Body of pancreas (tissue), 4 donors: ENCODE data around the gene COL24A1.
"Not testable (repeated sequence)": the region's sequence is repeated elsewhere in the genome, so short reads cannot be mapped to it uniquely, and the experiment has no call there.

Experiments
- CTCF ChIP-seq, 7 experiments: fragments of 450-650 bp in 4 of 7; fragments of 200-600 bp in 3 of 7; sonication (generic) in 3 of 7; IDR thresholded peaks; one replicate each; pipeline ENCODE4 v1.5.1; 2016 to 2019; ENCODE audit warnings: antibody characterized with exemption in 7 of 7
- POLR2A ChIP-seq, 3 donors: fragments of 450-650 bp; IDR thresholded peaks; one replicate each; pipeline ENCODE4 v1.6.1; 2016; ENCODE audit warnings: antibody characterized with exemption in 3 of 3, mild to moderate bottlenecking in 2 of 3

- TF ChIP-seq CTCF, POLR2A (IDR thresholded peaks at IDR 0.05): not testable (repeated sequence)
Observed at GRCh38 chr1:85863639-85864038, 292.9 kb downstream of the COL24A1 start.
